HL-60 (cell line): Measurements from ENCODE around the gene MIPOL1.

Source experiments
- DNase-seq, 2 experiments: peaks; one replicate each; pipeline ENCODE4 v3.0.0-alpha.2; 2010 to 2020; ENCODE audit warnings: low read depth in 1 of 2, low spot score in 1 of 2
- H3K27ac ChIP-seq: fragments of 250-450 bp; sonication (Bioruptor Pico); replicated peaks from 2 replicates; pipeline ENCODE4 v1.5.1; 2020; ENCODE audit warnings: mild to moderate bottlenecking, moderate library complexity
- H3K27me3 ChIP-seq: fragments of 250-450 bp; sonication (Bioruptor Pico); 2 replicates; pipeline ENCODE4 v1.5.1; 2021; ENCODE audit warnings: mild to moderate bottlenecking, moderate library complexity; ENCODE audit not compliant: insufficient read depth, poor library complexity, severe bottlenecking
- H3K4me3 ChIP-seq: replicated peaks from 2 replicates; pipeline ENCODE4 v1.5.1; 2011; ENCODE audit warnings: mild to moderate bottlenecking, control low read depth, low read length; ENCODE audit not compliant: insufficient read depth
- CTCF ChIP-seq: IDR thresholded peaks from one replicate; pipeline ENCODE4 v1.5.1; 2011; ENCODE audit warnings: low read length, control low read depth, inconsistent platforms; ENCODE audit not compliant: insufficient read depth
- GABPA ChIP-seq: IDR thresholded peaks from 2 replicates; pipeline ENCODE4 v1.6.1; 2012; ENCODE audit warnings: low read depth
- POLR2AphosphoS5 ChIP-seq: IDR thresholded peaks from 2 replicates; pipeline ENCODE4 v1.6.1; 2012; ENCODE audit warnings: low read depth
- SPI1 ChIP-seq: IDR thresholded peaks from 2 replicates; pipeline ENCODE4 v1.6.1; 2012; ENCODE audit warnings: low read depth, mild to moderate bottlenecking, borderline replicate concordance
- TF ChIP-seq, protein P1 (sequence below): IDR thresholded peaks from 2 replicates; pipeline ENCODE4 v1.6.1; 2012; ENCODE audit warnings: low read depth; ENCODE audit not compliant: insufficient replicate concordance

Gene MIPOL1

GRCh38 chr14:37254411-37254947, 56.7 kb downstream of the MIPOL1 start:
- DNase-seq = no peak
- H3K27me3 ChIP-seq = no peaks in the 10 kb centered on the region
- H3K27ac ChIP-seq = no peak overlapping the region
- no peak overlapping the region for H3K4me3 ChIP-seq
- TF ChIP-seq, protein P1, sequence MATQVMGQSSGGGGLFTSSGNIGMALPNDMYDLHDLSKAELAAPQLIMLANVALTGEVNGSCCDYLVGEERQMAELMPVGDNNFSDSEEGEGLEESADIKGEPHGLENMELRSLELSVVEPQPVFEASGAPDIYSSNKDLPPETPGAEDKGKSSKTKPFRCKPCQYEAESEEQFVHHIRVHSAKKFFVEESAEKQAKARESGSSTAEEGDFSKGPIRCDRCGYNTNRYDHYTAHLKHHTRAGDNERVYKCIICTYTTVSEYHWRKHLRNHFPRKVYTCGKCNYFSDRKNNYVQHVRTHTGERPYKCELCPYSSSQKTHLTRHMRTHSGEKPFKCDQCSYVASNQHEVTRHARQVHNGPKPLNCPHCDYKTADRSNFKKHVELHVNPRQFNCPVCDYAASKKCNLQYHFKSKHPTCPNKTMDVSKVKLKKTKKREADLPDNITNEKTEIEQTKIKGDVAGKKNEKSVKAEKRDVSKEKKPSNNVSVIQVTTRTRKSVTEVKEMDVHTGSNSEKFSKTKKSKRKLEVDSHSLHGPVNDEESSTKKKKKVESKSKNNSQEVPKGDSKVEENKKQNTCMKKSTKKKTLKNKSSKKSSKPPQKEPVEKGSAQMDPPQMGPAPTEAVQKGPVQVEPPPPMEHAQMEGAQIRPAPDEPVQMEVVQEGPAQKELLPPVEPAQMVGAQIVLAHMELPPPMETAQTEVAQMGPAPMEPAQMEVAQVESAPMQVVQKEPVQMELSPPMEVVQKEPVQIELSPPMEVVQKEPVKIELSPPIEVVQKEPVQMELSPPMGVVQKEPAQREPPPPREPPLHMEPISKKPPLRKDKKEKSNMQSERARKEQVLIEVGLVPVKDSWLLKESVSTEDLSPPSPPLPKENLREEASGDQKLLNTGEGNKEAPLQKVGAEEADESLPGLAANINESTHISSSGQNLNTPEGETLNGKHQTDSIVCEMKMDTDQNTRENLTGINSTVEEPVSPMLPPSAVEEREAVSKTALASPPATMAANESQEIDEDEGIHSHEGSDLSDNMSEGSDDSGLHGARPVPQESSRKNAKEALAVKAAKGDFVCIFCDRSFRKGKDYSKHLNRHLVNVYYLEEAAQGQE = no peak

GRCh38 chr14:37257501-37258070, 59.8 kb downstream of the MIPOL1 start:
- H3K27me3 ChIP-seq = no peaks in the 10 kb centered on the region
- DNase-seq = no peak
- H3K4me3 ChIP-seq = no peak overlapping the region
- TF ChIP-seq GABPA (no peak), CTCF (no peak), SPI1 (no peak), POLR2AphosphoS5 (no peak)
- TF ChIP-seq, protein P1 = no peak
- no peak overlapping the region for H3K27ac ChIP-seq

DNA sequence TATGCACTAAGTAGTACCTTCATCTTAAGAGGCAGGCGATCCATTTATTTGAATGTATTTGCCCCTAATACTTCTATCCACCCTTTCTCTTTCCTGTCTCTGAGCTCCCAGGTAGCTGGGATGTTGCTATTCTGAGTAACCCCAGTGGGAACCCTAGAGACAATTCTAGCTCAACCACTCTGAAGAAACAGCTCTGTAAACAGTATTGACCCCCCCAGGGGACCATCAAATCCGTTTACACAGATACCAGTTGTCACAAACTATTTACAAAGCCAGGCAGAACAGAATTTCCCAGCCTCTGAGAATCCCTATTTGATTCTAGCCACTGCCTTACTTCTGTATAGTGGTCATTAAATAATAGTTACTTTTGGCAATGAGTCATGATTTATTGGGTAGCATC, 64.9 kb downstream of the MIPOL1 start:
- DNase-seq = no peak
- H3K27ac ChIP-seq = no peak overlapping the region

More for the DNA sequence above, 64.9 kb downstream of the MIPOL1 start:
- Histone ChIP-seq H3K4me3 (no peak overlapping the region), H3K27me3 (no peaks in the 10 kb centered on the region)
- TF ChIP-seq GABPA = no peak
- no peak for TF ChIP-seq CTCF
- no peak for TF ChIP-seq POLR2AphosphoS5
- no peak for TF ChIP-seq SPI1
- TF ChIP-seq, protein P1 = no peak
